ENCODE data around the gene IL3.
A peak's percentile ranks its signal among the peaks of the same experiment; 100 is the strongest.

The IL3 gene

DNA sequence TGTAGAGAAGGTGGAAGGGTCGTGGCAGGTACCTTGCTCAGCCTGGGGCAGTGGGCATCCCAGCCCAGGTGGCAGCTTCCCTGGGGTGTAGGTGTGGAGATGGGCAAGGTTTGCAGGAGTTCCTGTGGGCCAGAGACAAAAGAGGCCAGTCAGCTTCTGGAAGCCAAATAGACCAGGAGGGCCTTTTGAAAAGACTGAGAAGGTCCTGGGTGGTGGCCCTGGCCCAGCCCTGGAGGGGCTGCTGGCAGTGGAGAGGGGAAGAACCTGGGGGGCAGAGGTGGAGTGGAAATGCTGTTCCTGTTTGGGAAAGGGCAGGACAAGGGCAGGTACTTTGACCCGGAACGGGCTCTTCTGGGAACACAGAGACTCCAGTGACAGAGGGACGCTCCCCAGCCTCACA is 7.0 kb upstream of the IL3 start:
- Histone ChIP-seq H3K4me1 (ENCODE audit: insufficient read depth, poor library complexity, severe bottlenecking) (no peaks in the 10 kb centered on the region), H3K9me3 (ENCODE audit: severe bottlenecking) (no peaks in the 10 kb centered on the region), H3K27me3 (ENCODE audit: insufficient read depth, poor library complexity, severe bottlenecking) (no peaks in the 10 kb centered on the region), H3K36me3 (ENCODE audit: low read depth) (no peaks in the 10 kb centered on the region), H3K27ac (ENCODE audit: poor library complexity, severe bottlenecking) (no peak overlapping the region), H3K4me3 (ENCODE audit: severe bottlenecking) (no peak overlapping the region)
- ATAC-seq (ENCODE audit: low read depth): no peak
- TF ChIP-seq, protein P1, sequence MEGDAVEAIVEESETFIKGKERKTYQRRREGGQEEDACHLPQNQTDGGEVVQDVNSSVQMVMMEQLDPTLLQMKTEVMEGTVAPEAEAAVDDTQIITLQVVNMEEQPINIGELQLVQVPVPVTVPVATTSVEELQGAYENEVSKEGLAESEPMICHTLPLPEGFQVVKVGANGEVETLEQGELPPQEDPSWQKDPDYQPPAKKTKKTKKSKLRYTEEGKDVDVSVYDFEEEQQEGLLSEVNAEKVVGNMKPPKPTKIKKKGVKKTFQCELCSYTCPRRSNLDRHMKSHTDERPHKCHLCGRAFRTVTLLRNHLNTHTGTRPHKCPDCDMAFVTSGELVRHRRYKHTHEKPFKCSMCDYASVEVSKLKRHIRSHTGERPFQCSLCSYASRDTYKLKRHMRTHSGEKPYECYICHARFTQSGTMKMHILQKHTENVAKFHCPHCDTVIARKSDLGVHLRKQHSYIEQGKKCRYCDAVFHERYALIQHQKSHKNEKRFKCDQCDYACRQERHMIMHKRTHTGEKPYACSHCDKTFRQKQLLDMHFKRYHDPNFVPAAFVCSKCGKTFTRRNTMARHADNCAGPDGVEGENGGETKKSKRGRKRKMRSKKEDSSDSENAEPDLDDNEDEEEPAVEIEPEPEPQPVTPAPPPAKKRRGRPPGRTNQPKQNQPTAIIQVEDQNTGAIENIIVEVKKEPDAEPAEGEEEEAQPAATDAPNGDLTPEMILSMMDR (IDR thresholded peaks at IDR 0.05; ENCODE audit: poor library complexity, severe bottlenecking): no peak
- DNase-seq (ENCODE audit: low spot score): peak; percentile 50

DNA sequence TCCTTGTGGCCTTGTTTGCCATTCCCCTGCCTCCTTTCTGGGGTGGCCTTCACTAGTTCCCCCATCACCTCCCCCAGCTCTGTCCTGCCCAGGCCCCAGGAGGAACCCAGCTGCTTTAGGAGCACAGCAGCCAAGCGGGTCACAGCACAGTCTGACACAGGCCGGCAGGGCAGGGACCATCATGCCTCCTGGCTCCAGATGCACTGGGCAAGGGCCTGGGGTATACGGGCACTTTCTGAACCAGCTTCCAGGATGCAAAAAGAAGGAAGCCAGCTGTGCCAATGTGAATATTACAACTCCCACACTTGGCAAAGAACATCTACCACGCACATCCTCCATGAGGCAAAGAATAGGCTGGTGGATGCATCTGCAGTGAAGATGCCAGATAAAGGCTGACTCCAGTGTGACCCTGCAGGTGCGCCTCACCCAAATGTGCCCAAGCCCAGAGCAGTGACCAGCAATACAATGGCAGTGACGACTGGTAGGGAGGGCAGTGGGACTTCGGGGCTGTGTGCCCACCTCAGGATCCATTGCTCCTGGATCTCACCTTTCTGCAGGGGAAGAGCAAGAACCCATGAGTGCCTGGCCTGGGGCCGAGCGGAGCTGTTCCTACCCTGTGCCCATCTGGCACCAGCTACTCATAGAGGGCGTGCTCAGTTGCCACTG is 6.3 kb upstream of the IL3 start:
- no peak overlapping the region for H3K27ac ChIP-seq (ENCODE audit: poor library complexity, severe bottlenecking)
- H3K4me1 ChIP-seq (ENCODE audit: insufficient read depth, poor library complexity, severe bottlenecking): no peaks in the 10 kb centered on the region
- H3K9me3 ChIP-seq (ENCODE audit: severe bottlenecking): no peaks in the 10 kb centered on the region
- no peak for ATAC-seq (ENCODE audit: low read depth)
- no peak overlapping the region for H3K4me3 ChIP-seq (ENCODE audit: severe bottlenecking)
- no peaks in the 10 kb centered on the region for H3K27me3 ChIP-seq (ENCODE audit: insufficient read depth, poor library complexity, severe bottlenecking)
- no peaks in the 10 kb centered on the region for H3K36me3 ChIP-seq (ENCODE audit: low read depth)
- peak; percentile 55 for DNase-seq (ENCODE audit: low spot score)
- TF ChIP-seq, protein P1 (IDR thresholded peaks at IDR 0.05; ENCODE audit: poor library complexity, severe bottlenecking): no peak

DNA sequence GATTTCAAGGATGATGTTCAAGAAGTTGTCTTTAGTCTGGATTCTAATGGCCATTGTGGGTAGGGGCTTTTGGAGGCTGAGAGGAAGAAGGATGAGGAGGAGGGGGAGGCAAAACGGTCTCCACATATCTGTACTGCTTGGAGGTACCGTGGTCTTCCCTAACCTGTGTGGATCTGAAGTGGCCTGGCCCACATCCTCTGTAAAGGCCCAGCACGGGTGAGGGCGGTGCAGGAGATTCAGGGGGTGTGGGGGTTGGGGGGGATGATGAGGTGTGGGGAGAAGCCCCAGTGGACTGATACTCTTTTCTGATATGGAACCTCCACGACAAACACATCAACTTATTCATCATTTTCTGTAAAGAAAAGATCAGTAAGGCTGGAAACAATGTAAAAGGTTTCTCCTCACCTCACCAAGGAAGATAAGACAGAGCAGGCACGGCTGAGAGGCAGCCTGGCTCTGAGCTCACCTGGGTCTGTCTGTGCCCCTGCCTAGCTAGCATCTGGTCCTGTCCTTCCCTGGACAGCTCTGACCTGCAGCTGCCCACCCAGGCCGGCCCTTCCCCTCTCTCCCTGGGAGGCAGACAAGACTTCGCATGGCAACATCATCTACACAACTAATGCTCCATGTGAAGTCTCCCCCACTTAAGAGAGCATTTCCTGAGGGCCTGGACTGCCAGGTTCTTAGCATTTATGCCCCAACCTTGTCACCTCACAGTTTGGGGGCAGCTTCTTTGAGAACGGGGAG is 5.6 kb upstream of the IL3 start:
- DNase-seq (ENCODE audit: low spot score): peak; percentile 60
- H3K4me1 ChIP-seq (ENCODE audit: insufficient read depth, poor library complexity, severe bottlenecking): no peaks in the 10 kb centered on the region
- ATAC-seq (ENCODE audit: low read depth): no peak
- H3K27me3 ChIP-seq (ENCODE audit: insufficient read depth, poor library complexity, severe bottlenecking): no peaks in the 10 kb centered on the region
- TF ChIP-seq, protein P1 (IDR thresholded peaks at IDR 0.05; ENCODE audit: poor library complexity, severe bottlenecking): no peak
- H3K9me3 ChIP-seq (ENCODE audit: severe bottlenecking): no peaks in the 10 kb centered on the region
- H3K36me3 ChIP-seq (ENCODE audit: low read depth): no peaks in the 10 kb centered on the region
- H3K4me3 ChIP-seq (ENCODE audit: severe bottlenecking): no peak overlapping the region
- H3K27ac ChIP-seq (ENCODE audit: poor library complexity, severe bottlenecking): no peak overlapping the region

DNA sequence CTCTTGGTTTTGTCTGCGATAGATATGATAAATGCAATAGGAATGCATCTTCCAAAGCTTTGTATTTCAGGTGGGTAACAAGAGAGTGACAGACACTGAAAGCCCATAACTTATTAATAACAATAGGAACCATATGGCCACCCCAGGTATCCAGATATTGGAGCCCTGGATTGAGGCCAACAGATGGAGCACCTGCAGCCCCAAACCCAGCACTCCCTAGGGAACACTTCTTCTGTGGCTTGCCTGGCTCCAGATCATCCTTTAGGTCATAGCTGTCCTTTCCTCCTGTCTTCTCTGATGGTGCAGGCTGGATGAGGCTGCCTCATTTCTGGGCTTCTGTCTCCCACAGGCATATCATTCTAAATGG is 5.0 kb upstream of the IL3 start:
- TF ChIP-seq, protein P1 (IDR thresholded peaks at IDR 0.05; ENCODE audit: poor library complexity, severe bottlenecking): no peak
- no peak overlapping the region for H3K4me3 ChIP-seq (ENCODE audit: severe bottlenecking)
- no peaks in the 10 kb centered on the region for H3K36me3 ChIP-seq (ENCODE audit: low read depth)
- no peak overlapping the region for H3K27ac ChIP-seq (ENCODE audit: poor library complexity, severe bottlenecking)
- no peak for ATAC-seq (ENCODE audit: low read depth)
- H3K9me3 ChIP-seq (ENCODE audit: severe bottlenecking): no peaks in the 10 kb centered on the region
- H3K27me3 ChIP-seq (ENCODE audit: insufficient read depth, poor library complexity, severe bottlenecking): no peaks in the 10 kb centered on the region
- H3K4me1 ChIP-seq (ENCODE audit: insufficient read depth, poor library complexity, severe bottlenecking): no peaks in the 10 kb centered on the region
- DNase-seq (ENCODE audit: low spot score): no peak
